Liver (tissue), 9 donors: ENCODE measurements around the gene UGT1A5. TPM values are rescaled to one million over a fixed set of nuclear protein-coding genes. Genes with fewer than 3 reads are reported as not detected.

Experiments
- DNase-seq: peaks from one replicate; pipeline ENCODE4 v3.0.0-alpha.2; 2017; ENCODE audit warnings: low spot score
- H3K27ac ChIP-seq, 2 donors: one replicate each; pipeline ENCODE4 v1.7.0; 2013; ENCODE audit warnings: inconsistent platforms in 2 of 2, low read length in 2 of 2, control low read depth in 1 of 2, low read depth in 1 of 2, mild to moderate bottlenecking in 1 of 2
- H3K27me3 ChIP-seq, 4 donors: one replicate each; pipeline versions ENCODE4 v1.6.1 to v1.7.0; 2013; ENCODE audit warnings: low read length in 3 of 4, inconsistent platforms in 1 of 4, mild to moderate bottlenecking in 1 of 4, moderate library complexity in 1 of 4; ENCODE audit not compliant: control insufficient read depth in 4 of 4, insufficient read depth in 4 of 4
- H3K36me3 ChIP-seq, 4 donors: one replicate each; pipeline versions ENCODE4 v1.6.1 to v1.7.0; 2013; ENCODE audit warnings: low read length in 3 of 4, mild to moderate bottlenecking in 3 of 4, low read depth in 1 of 4, moderate library complexity in 1 of 4; ENCODE audit not compliant: control insufficient read depth in 4 of 4, insufficient read depth in 3 of 4
- H3K4me1 ChIP-seq, 4 donors: one replicate each; pipeline versions ENCODE4 v1.6.1 to v1.7.0; 2013; ENCODE audit warnings: low read length in 3 of 4, mild to moderate bottlenecking in 3 of 4, moderate library complexity in 1 of 4; ENCODE audit not compliant: control insufficient read depth in 4 of 4, insufficient read depth in 4 of 4
- H3K4me3 ChIP-seq, 3 donors: one replicate each; pipeline versions ENCODE4 v1.6.1 to v1.7.0; 2013; ENCODE audit warnings: low read length in 3 of 3, control low read depth in 1 of 3, low read depth in 1 of 3, mild to moderate bottlenecking in 1 of 3
- H3K9ac ChIP-seq, 2 donors: one replicate each; pipeline ENCODE4 v1.7.0; 2013; ENCODE audit warnings: low read length in 2 of 2, mild to moderate bottlenecking in 2 of 2, moderate library complexity in 2 of 2, control low read depth in 1 of 2, low read depth in 1 of 2
- H3K9me3 ChIP-seq, 4 donors: one replicate each; pipeline versions ENCODE4 v1.6.1 to v1.7.0; 2013; ENCODE audit warnings: low read length in 3 of 4; ENCODE audit not compliant: control insufficient read depth in 4 of 4
- ATF3 ChIP-seq: IDR thresholded peaks from 2 replicates; pipeline ENCODE4 v1.6.1; 2016; ENCODE audit warnings: antibody characterized with exemption
- EGR1 ChIP-seq, 2 donors: IDR thresholded peaks; 2 replicates each; pipeline ENCODE4 v1.6.1; 2016 to 2018; ENCODE audit warnings: antibody characterized with exemption in 2 of 2, low read depth in 2 of 2
- GABPA ChIP-seq, 2 donors: IDR thresholded peaks in 1 of 2; conservative IDR thresholded peaks in 1 of 2; 2 replicates each; pipeline ENCODE4 v1.6.1; 2016; ENCODE audit warnings: antibody characterized with exemption in 2 of 2, mild to moderate bottlenecking in 1 of 2, moderate library complexity in 1 of 2
- HNF4G ChIP-seq: IDR thresholded peaks from 2 replicates; pipeline ENCODE4 v1.6.1; 2016; ENCODE audit warnings: antibody characterized with exemption
- JUND ChIP-seq, 2 donors: IDR thresholded peaks; 2 replicates each; pipeline ENCODE4 v1.6.1; 2016; ENCODE audit warnings: antibody characterized with exemption in 2 of 2
- RAD21 ChIP-seq, 2 donors: IDR thresholded peaks; 2 replicates each; pipeline ENCODE4 v1.6.1; 2016; ENCODE audit warnings: antibody characterized with exemption in 2 of 2, mild to moderate bottlenecking in 2 of 2
- REST ChIP-seq: IDR thresholded peaks from 2 replicates; pipeline ENCODE4 v1.6.1; 2016; ENCODE audit warnings: antibody characterized with exemption, mild to moderate bottlenecking
- RXRA ChIP-seq, 2 donors: IDR thresholded peaks; 2 replicates each; pipeline ENCODE4 v1.6.1; 2017 to 2018; ENCODE audit warnings: antibody characterized with exemption in 2 of 2, mild to moderate bottlenecking in 1 of 2
- SP1 ChIP-seq: IDR thresholded peaks from 2 replicates; pipeline ENCODE4 v1.6.1; 2018; ENCODE audit warnings: antibody characterized with exemption, mild to moderate bottlenecking
- TAF1 ChIP-seq: conservative IDR thresholded peaks from 2 replicates; pipeline ENCODE4 v1.6.1; 2016; ENCODE audit warnings: antibody characterized with exemption, mild to moderate bottlenecking
- YY1 ChIP-seq: IDR thresholded peaks from 2 replicates; pipeline ENCODE4 v1.6.1; 2016; ENCODE audit warnings: antibody characterized with exemption, mild to moderate bottlenecking
- ZBTB33 ChIP-seq: IDR thresholded peaks from 2 replicates; pipeline ENCODE4 v1.6.1; 2016; ENCODE audit warnings: antibody characterized with exemption
- WGBS: extraction: QIAGEN DNeasy Blood & Tissue Kit; methylation state at CpG from one replicate; pipeline ENCODE4 v1.1.7; 2013; 5-methylcytosine and 5-hydroxymethylcytosine counted together
- polyA plus RNA-seq, 2 donors: library from polyadenylated mRNA; stranded (reverse) in 1 of 2; unstranded in 1 of 2; fragments of 200-250 nt in 1 of 2; fragments of >200 nt in 1 of 2; fragmentation: Nextera tagmentation in 1 of 2; extraction: Ambion mirVana in 1 of 2; gene quantifications; one replicate each; pipeline versions ENCODE4 v1.2.1 to v1.2.3, GENCODE V29; 2013 to 2015
- total RNA-seq, 2 donors: library from RNA; depleted of rRNA; stranded (reverse); fragments of >200 nt; gene quantifications; one replicate each; pipeline ENCODE4 v1.2.3, GENCODE V29; 2014
- donor health status: healthy.
- donor health status: healthy.
- donor health status: healthy.
- donor health status: healthy.
- donor health status: healthy.

The UGT1A5 gene
- total and polyA plus RNA-seq, 4 donors: 0.14 to 1.8 (median 1.6) TPM; not detected in 1

- DNase-seq: no peak
- no peaks in the 10 kb centered on the region for H3K36me3 ChIP-seq
- H3K27ac ChIP-seq: no peak overlapping the region
- H3K9me3 ChIP-seq: no peaks in the 10 kb centered on the region
- TF ChIP-seq REST (no peak), ATF3 (no peak), RAD21 (IDR thresholded peaks at IDR 0.05) (no peak), YY1 (no peak), HNF4G (no peak), SP1 (no peak), JUND (IDR thresholded peaks at IDR 0.05) (no peak), EGR1 (IDR thresholded peaks at IDR 0.05; ENCODE audit: low read depth in 2 of 2) (no peak), GABPA (IDR thresholded peaks at IDR 0.05 in 1 of 2, conservative IDR thresholded peaks at IDR 0.05 in 1 of 2) (no peak), ZBTB33 (no peak), TAF1 (no peak), RXRA (IDR thresholded peaks at IDR 0.05) (no peak)
- no peak overlapping the region for H3K9ac ChIP-seq
- 96% methylated on average over 7 of the region's 7 CpGs for WGBS
- H3K27me3 ChIP-seq: no peaks in the 10 kb centered on the region
- no peaks in the 10 kb centered on the region for H3K4me1 ChIP-seq
- no peak overlapping the region for H3K4me3 ChIP-seq
These were observed 76.8 kb downstream of the UGT1A5 start for GRCh38 chr2:233789554-233789953.

GRCh38 chr2:233791151-233791882 is 78.6 kb downstream of the UGT1A5 start:
- H3K9ac ChIP-seq: no peak overlapping the region
- 91% methylated on average over 18 of the region's 18 CpGs for WGBS
- H3K4me3 ChIP-seq: no peak overlapping the region
- TF ChIP-seq GABPA (IDR thresholded peaks at IDR 0.05 in 1 of 2, conservative IDR thresholded peaks at IDR 0.05 in 1 of 2) (no peak), HNF4G (no peak), REST (no peak)
- H3K9me3 ChIP-seq: no peaks in the 10 kb centered on the region
- H3K27me3 ChIP-seq: no peaks in the 10 kb centered on the region
- no peaks in the 10 kb centered on the region for H3K4me1 ChIP-seq
- H3K27ac ChIP-seq: no peak overlapping the region
- no peak for DNase-seq
- no peaks in the 10 kb centered on the region for H3K36me3 ChIP-seq
